Pons (tissue), 1 donor: ENCODE results near the gene ADAM30.

Experiments
- DNase-seq: peaks from one replicate; pipeline ENCODE4 v3.0.0-alpha.2; 2016; ENCODE audit warnings: low spot score

Gene ADAM30

GRCh38 chr1:119896303-119896702, at the start of gene ADAM30:
Gene ADAM30, minus strand, starts transcription at chr1:119896515. Its CDS starts 179 bp downstream, at chr1:119896336.
- DNase-seq, result no peak

GRCh38 chr1:119943216-119943615, 46.9 kb upstream of the ADAM30 start:
- DNase-seq, result no peak

GRCh38 chr1:119941392-119941791, 45.1 kb upstream of the ADAM30 start:
- no peak for DNase-seq

GRCh38 chr1:119940697-119941096, 44.4 kb upstream of the ADAM30 start:
- no peak for DNase-seq

- no peak for DNase-seq
Observed at GRCh38 chr1:119937198-119937597, 40.9 kb upstream of the ADAM30 start.

- DNase-seq, result no peak
Observed at GRCh38 chr1:119935915-119936314, 39.6 kb upstream of the ADAM30 start.

GRCh38 chr1:119935373-119935772, 39.1 kb upstream of the ADAM30 start:
- DNase-seq, result no peak

- DNase-seq, result no peak
Observed at GRCh38 chr1:119933397-119933796, 37.1 kb upstream of the ADAM30 start.

- DNase-seq, result no peak
Observed at GRCh38 chr1:119929643-119930315, 33.5 kb upstream of the ADAM30 start.

GRCh38 chr1:119926553-119926952, 30.2 kb upstream of the ADAM30 start:
- no peak for DNase-seq

- no peak for DNase-seq
Observed at GRCh38 chr1:119924948-119925898, 28.9 kb upstream of the ADAM30 start.

- no peak for DNase-seq
Observed at GRCh38 chr1:119920104-119920968, 24.0 kb upstream of the ADAM30 start.

- DNase-seq, result no peak
Observed at GRCh38 chr1:119919241-119919640, 22.9 kb upstream of the ADAM30 start.

- no peak for DNase-seq
Observed at GRCh38 chr1:119918301-119918700, 22.0 kb upstream of the ADAM30 start.

- DNase-seq, result no peak
Observed at GRCh38 chr1:119917304-119918055, 21.2 kb upstream of the ADAM30 start.

- no peak for DNase-seq
Observed at GRCh38 chr1:119915517-119915916, 19.2 kb upstream of the ADAM30 start.

GRCh38 chr1:119914071-119914470, 17.8 kb upstream of the ADAM30 start:
- no peak for DNase-seq

GRCh38 chr1:119912963-119913362, 16.6 kb upstream of the ADAM30 start:
- no peak for DNase-seq

GRCh38 chr1:119911775-119912174, 15.5 kb upstream of the ADAM30 start:
- no peak for DNase-seq

- DNase-seq, result no peak
Observed at GRCh38 chr1:119910618-119911017, 14.3 kb upstream of the ADAM30 start.

- no peak for DNase-seq
Observed at GRCh38 chr1:119909890-119910596, 13.7 kb upstream of the ADAM30 start.
